ENCODE measurements around the gene U2AF2.

U2AF2 gene

GRCh38 chr19:55649268-55650125 lies 5.3 kb upstream of the U2AF2 start:
- ChIA-PET POLR2A (interaction anchor here (1.5 kb wide), 1 partner anchor 22 kb away, joined by 3 read pairs; no protein-coding TSS in a partner anchor), CTCF (interaction anchor here (0.6 to 1.7 kb wide), 7 partner anchors 13 to 506 kb away, joined by 3 to 7 read pairs (median 3); partner anchors contain the start of gene ZNF784)
- Histone ChIP-seq H3K27ac (ENCODE audit: extremely low read depth, low read depth, low read length) (peak overlapping the region; percentile 93), H3K4me1 (ENCODE audit: control insufficient read depth, insufficient read depth, low read length) (peaks cover 9% of the 10 kb centered on the region), H3K4me3 (ENCODE audit: low read depth, low read length) (no peak overlapping the region; the same call in 1 of the 2 replicates), H3K36me3 (ENCODE audit: control insufficient read depth in 2 of 2, insufficient read depth in 1 of 2, low read length in 2 of 2) (peaks cover 10 to 44% of the 10 kb centered on the region in 2 experiments; a peak in 2 of 3 replicates), H3K9me3 (ENCODE audit: control insufficient read depth, insufficient read depth, low read depth, low read length) (no peaks in the 10 kb centered on the region)
- TF ChIP-seq ZBTB11 (tag by site-specific recombination; conservative IDR thresholded peaks at IDR 0.05; ENCODE audit: low read depth) (no peak), ZNF10 (tag by site-specific recombination; IDR thresholded peaks at IDR 0.05) (no peak), ZNF211 (tag by site-specific recombination; IDR thresholded peaks at IDR 0.05; ENCODE audit: low read depth) (no peak), KLF1 (tag by site-specific recombination; IDR thresholded peaks at IDR 0.05) (peak; percentile 60; the same call in 1 of the 2 replicates), PATZ1 (tag by site-specific recombination; IDR thresholded peaks at IDR 0.05) (peak; percentile 14; the same call in 1 of the 2 replicates)

- Histone ChIP-seq H3K4me1 (ENCODE audit: control insufficient read depth, insufficient read depth, low read length) (peaks cover 8% of the 10 kb centered on the region; the same call in 1 of the 2 replicates), H3K27ac (ENCODE audit: extremely low read depth, low read depth, low read length) (no peak overlapping the region), H3K36me3 (ENCODE audit: control insufficient read depth in 2 of 2, insufficient read depth in 1 of 2, low read length in 2 of 2) (peaks cover 9 to 37% of the 10 kb centered on the region in 2 experiments; a peak in 2 of 3 replicates), H3K9me3 (ENCODE audit: control insufficient read depth, insufficient read depth, low read depth, low read length) (no peaks in the 10 kb centered on the region), H3K4me3 (ENCODE audit: low read depth, low read length) (no peak overlapping the region)
- CTCF ChIA-PET = interaction anchor here (1.7 kb wide), 1 partner anchor 21 kb away, joined by 7 read pairs; no protein-coding TSS in a partner anchor
- POLR2A ChIA-PET = no interaction called here
- TF ChIP-seq ZNF426 (tag by site-specific recombination; IDR thresholded peaks at IDR 0.05) = no peak
- no peak for TF ChIP-seq ZFP41 (tag by site-specific recombination; IDR thresholded peaks at IDR 0.05; ENCODE audit: borderline replicate concordance)
- TF ChIP-seq MYNN (tag by site-specific recombination; IDR thresholded peaks at IDR 0.05; ENCODE audit: borderline replicate concordance) = no peak
- no peak for TF ChIP-seq ZNF37A (tag by site-specific recombination; IDR thresholded peaks at IDR 0.05)
- no peak for TF ChIP-seq ZNF664 (tag by site-specific recombination; IDR thresholded peaks at IDR 0.05)
- TF ChIP-seq ZNF571 (tag by site-specific recombination; IDR thresholded peaks at IDR 0.05) = no peak
- TF ChIP-seq ZNF830 (tag by site-specific recombination; IDR thresholded peaks at IDR 0.05; ENCODE audit: low read depth) = no peak
- no peak for TF ChIP-seq INSM2 (tag by site-specific recombination; IDR thresholded peaks at IDR 0.05)
- TF ChIP-seq ZNF311 (tag by site-specific recombination; IDR thresholded peaks at IDR 0.05; ENCODE audit: borderline replicate concordance) = no peak
- TF ChIP-seq SP7 (tag by site-specific recombination; IDR thresholded peaks at IDR 0.05) = no peak
- no peak for TF ChIP-seq KLF17 (tag by site-specific recombination; IDR thresholded peaks at IDR 0.05)
- no peak for TF ChIP-seq ZNF280D (tag by site-specific recombination; IDR thresholded peaks at IDR 0.05)
- TF ChIP-seq ZNF777 (tag by site-specific recombination; IDR thresholded peaks at IDR 0.05; ENCODE audit: borderline replicate concordance) = no peak
- no peak for TF ChIP-seq YY1 (tag by site-specific recombination; IDR thresholded peaks at IDR 0.05)
- no peak for TF ChIP-seq ZNF843 (tag by site-specific recombination; IDR thresholded peaks at IDR 0.05)
- TF ChIP-seq GLI4 (tag by site-specific recombination; IDR thresholded peaks at IDR 0.05) = no peak
These were observed 4.7 kb upstream of the U2AF2 start for GRCh38 chr19:55650126-55650557.

Measured in HEK293 (cell line).